ENCODE data around the gene RAMP2.

Gene RAMP2

GRCh38 chr17:42795465-42795864 is 34.4 kb downstream of the RAMP2 start:
- DNase-seq = no peak

- DNase-seq = no peak
Observed at GRCh38 chr17:42796066-42796758, 35.2 kb downstream of the RAMP2 start.

GRCh38 chr17:42797067-42798007 is 36.3 kb downstream of the RAMP2 start:
- no peak for DNase-seq

- no peak for DNase-seq
Observed at GRCh38 chr17:42798011-42798382, 37.0 kb downstream of the RAMP2 start.

GRCh38 chr17:42798383-42799380 is 37.7 kb downstream of the RAMP2 start, which contains the start of the genes CNTD1 and COA3:
Gene CNTD1, plus strand, starts transcription at chr17:42798861. Its CDS starts 207 bp downstream, at chr17:42799068.
Gene COA3, minus strand, starts transcription at chr17:42798704. Its CDS starts 23 bp downstream, at chr17:42798681.
- peak; percentile 56 for DNase-seq

- DNase-seq = no peak
Observed at GRCh38 chr17:42803074-42803883, 42.3 kb downstream of the RAMP2 start.

GRCh38 chr17:42804918-42805367 is 43.9 kb downstream of the RAMP2 start:
- no peak for DNase-seq

- no peak for DNase-seq
Observed at GRCh38 chr17:42806249-42806648, 45.2 kb downstream of the RAMP2 start.

- no peak for DNase-seq
Observed at GRCh38 chr17:42809250-42809649, 48.2 kb downstream of the RAMP2 start.
